CD4-positive, alpha-beta T cell treated with Interleukin-6 for 4 hours (primary cell): ENCODE results near the gene CRYL1.

ENCODE experiments used
- DNase-seq: peaks from one replicate; pipeline ENCODE4 v3.0.0-alpha.2; 2020; ENCODE audit warnings: mixed read lengths

Gene CRYL1

DNA sequence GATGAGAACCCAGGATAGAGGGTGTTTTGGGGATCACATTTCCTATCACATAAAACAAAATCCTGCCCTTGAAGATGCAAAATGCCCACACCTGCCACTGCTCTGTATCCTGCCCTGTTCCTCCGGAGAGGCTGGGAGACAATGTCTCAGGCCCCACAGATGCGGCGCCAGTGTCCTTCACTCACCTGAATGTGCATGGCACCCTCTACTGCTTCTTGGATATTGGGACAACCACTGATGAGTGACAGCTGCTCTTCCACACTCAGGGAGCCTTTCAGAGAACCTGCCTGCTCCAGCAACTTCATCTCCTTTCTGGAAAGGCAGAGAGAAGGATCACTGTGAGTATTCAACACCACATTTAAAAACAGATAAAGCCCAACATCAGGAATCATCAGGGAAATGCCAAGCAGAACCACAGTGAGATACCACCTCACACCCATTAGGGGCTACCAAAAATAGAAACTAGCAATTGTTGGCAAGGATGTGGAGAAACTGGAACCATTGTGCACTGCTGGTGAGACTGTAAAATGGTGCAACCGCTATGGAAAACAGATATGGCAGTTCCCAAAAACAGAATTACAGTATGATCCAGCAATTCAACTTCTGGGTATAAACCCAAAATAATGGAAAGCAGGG lies 36.4 kb downstream of the CRYL1 start:
- DNase-seq = peak; percentile 68

DNA sequence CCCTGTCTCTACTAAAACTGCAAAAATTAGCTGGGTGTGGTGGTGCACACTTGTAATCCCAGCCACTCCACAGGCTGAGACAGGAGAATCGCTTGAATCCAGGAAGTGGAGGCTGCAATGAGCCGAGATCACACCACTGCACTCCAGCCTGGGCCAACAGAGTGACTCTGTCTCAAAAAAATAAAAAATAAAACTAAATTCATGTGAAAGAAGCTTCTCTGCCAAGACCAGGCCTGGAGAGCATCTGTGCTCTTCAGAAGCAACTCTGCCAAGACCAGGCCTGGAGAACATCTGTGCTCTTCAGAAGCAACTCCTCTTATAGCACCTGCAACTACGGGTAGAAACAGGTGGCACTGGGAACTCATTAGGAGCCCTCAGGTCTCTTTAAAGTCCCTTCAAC lies 37.7 kb downstream of the CRYL1 start:
- no peak for DNase-seq

DNA sequence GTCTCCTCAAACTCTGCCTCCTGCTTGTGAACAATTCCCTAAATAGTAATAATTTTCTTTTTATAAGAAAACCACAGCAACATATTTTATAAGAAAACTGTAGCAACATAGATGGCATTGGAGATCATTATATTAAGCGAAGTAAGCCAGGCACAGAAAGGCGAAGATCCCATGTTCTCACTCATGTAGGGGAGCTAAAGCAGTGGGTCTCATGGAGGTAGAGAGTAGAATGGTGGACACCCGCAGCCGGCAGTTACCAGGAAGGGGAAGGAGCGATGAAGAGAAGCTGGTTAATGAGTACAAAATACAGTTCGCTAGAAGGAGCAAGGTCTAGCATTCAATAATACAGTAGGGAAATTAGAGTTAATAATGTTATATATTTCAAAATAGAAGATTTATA lies 42.9 kb downstream of the CRYL1 start:
- no peak for DNase-seq

- no peak for DNase-seq
Measured at GRCh38 chr13:20482275-20482761, 43.3 kb downstream of the CRYL1 start.

DNA sequence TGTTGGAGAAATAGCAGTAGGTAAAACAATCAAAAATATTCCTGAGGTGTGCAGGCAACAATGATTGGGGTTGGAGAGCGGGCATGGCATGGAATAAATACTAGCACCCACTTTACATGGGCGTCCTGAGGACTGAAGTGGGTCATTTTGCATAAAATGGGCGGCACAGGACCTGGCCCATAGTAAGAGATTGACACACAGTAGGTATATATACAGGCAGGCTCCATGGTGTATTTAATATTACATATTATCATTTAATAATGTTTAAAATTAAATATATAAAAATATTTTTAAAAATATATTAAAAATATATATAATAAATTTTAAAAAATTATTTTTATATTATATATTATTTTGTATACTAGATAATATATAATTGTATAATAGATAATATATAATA lies 48.3 kb downstream of the CRYL1 start:
- no peak for DNase-seq

GRCh38 chr13:20475927-20476691 lies 49.5 kb downstream of the CRYL1 start:
- DNase-seq = peak; percentile 78

DNA sequence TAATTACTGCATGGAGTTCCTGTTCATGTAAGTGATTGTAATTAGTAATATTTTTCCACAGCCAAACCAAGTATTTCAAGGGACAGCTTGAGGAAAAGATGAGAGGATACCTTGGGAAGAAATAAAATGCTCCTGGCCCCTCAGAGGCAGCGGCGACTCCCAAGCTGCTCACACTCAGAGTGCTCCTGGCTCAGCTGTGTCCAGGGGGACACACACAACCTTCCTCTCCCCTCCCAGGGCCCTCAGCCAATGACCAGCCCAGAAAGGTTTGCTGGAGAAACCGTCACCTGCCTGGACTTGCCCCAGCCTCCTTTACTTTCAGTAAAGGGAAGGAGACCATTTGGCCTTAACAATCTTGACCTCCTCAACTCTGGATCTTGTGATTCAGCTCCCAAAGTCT lies 51.1 kb downstream of the CRYL1 start:
- DNase-seq = no peak

GRCh38 chr13:20473888-20474287 lies 51.8 kb downstream of the CRYL1 start:
- no peak for DNase-seq

- DNase-seq = no peak
Measured at GRCh38 chr13:20473139-20473538, 52.5 kb downstream of the CRYL1 start.

DNA sequence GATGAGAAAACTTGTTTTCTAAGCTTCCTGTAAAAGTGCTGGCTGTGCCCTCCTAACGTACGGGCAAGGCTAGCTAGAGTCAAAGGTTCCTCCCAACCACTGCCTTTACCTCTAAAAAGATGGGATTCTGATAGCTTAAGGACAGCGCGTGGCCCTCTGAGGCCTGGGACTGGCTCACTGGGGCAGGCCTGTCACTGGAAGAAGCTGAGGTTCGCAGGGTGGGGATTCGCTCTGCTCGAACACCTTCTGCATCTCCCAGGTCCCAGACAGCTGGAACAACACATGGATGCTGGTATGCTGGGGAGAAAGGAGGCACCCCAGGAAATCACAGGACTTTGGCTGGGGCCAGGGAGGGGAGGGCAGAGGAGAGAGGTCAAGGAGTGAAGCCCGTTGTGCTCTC lies 53.1 kb downstream of the CRYL1 start:
- no peak for DNase-seq

DNA sequence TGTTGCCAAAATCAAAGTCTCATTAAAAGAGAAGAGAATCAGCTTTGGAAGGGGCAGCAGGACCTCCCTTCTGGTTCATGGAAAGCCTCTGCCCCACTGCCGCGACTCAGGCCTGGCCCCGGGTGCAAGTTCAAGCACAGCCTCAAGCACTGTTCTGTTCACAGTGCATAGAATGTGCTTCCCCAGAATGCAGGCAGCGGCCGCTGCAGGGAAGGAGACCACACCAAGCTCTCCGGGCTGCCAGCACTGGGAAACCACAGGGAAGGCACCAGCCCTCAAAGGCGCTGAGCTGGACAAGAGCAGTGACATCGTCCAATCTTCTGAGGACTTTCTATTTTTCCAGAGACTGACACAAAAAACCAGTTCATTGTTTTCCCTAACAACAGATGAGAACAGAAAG lies 55.5 kb downstream of the CRYL1 start:
- no peak for DNase-seq

GRCh38 chr13:20466371-20466770 lies 59.3 kb downstream of the CRYL1 start:
- DNase-seq = no peak

GRCh38 chr13:20465218-20465879 lies 60.3 kb downstream of the CRYL1 start:
- no peak for DNase-seq

DNA sequence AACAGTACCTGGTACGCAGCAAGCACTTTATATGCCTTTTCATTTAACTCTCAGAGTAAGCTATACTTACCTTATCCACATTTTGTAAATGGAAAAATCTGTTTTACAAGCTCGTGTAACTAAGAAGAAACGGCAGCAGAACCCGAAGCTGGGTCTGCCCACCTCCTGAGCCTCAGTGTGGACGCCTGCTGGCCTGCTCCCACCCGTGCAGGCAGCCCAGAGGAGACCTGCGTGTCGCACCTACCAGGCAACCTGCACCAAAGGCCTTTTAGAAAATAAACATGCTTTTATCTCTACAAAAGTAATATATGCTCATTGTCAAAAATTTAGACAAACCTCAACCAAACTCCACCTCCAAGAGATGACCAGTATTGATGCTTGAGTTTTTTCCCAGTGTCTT lies 62.7 kb downstream of the CRYL1 start:
- DNase-seq = no peak

DNA sequence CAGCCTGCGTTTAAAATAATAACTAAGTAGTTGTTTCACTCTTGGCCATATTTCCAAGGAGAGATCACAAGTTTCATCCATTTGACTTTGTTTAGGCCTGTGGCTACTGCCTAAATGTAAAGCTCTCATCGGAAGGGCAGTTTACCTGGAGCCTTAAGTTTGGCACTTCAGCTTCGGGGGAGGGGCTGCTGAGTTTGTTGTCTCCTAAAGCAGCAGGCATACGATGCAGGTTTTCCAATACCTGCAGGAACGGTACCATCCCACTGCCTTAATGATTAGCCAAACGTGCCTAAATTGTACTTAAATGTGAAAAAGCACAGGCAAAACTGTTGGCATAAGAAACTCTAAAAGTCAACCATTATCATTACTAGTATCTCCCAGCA lies 63.1 kb downstream of the CRYL1 start:
- no peak for DNase-seq

GRCh38 chr13:20461860-20462532 lies 63.7 kb downstream of the CRYL1 start:
- no peak for DNase-seq

GRCh38 chr13:20461481-20461859 lies 64.2 kb downstream of the CRYL1 start:
- no peak for DNase-seq

DNA sequence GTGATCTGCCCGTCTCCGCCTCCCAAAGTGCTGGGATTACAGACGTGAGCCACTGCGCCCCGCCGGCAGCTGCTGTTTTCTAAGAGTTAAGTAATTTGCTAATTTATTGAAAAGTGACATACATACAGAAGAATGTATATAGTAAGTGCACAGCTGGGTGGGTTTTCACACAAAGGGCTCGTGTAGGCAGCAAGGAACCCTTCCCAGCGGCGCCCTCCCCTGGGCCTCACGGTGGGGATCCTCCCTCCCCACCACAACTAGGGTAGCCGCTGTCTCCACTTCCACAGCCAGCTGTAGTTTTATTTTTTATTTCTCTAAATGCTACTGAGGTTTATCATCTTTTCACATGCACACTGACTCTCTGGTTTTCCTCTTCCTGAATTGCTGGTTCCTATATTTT lies 64.9 kb downstream of the CRYL1 start:
- no peak for DNase-seq

DNA sequence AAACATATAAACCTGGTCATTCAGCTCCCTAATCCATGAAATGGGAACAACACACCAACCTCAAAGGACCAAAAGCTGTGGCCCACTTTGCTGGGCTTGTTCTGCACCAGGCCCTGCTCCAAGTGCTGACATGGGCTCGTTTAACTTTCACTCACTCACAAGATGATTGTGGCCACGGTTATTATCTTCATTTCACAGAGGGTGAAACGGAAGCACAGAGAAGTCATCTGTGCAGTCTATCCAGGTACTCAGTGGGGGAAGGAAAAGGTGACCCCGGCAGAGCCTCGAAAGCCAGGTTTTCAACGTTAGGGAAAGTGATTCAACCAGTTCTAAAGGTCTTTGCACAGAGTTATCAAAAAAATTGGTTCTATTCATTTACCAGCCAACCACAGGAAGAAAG lies 68.0 kb downstream of the CRYL1 start:
- no peak for DNase-seq

DNA sequence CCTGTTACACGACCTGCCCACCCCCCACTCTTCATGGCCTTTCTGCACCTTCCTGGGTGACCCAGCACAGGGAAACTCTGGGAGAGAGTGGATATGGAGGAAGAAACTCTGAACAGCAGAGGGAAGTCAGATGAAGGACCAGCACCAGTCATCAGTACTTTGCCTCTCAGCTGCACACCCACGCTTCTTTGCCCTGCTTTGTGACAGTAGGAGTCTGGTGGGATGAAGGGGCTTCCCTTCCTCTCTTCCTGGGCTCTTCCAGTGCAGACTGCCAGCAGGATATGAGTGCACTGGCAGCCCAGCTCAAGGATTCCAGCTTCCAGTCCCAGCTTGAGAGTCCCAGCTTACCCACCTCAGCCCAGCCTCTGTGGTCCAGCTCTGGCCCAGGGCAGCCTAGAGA lies 68.9 kb downstream of the CRYL1 start:
- DNase-seq = no peak

DNA sequence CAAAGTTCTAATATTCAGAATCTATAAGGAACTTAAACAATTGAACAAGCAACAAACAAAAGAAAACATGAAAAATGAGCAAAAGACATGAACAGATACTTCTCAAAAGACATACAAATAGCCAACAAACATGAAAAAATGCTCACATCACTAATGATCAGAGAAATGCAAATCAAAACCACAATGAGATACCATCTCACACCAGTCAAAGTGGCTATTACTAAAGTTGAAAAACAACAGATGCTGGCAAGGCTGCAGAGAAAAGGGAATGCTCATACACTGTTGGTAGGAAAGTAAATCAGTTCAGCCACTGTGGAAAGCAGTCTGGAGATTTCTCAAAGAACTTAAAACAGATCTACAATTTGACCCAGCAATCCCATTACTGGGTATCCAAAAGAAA lies 74.3 kb downstream of the CRYL1 start:
- DNase-seq = no peak

GRCh38 chr13:20448470-20448869 lies 77.2 kb downstream of the CRYL1 start:
- no peak for DNase-seq

GRCh38 chr13:20446900-20447299 lies 78.8 kb downstream of the CRYL1 start:
- DNase-seq = no peak

DNA sequence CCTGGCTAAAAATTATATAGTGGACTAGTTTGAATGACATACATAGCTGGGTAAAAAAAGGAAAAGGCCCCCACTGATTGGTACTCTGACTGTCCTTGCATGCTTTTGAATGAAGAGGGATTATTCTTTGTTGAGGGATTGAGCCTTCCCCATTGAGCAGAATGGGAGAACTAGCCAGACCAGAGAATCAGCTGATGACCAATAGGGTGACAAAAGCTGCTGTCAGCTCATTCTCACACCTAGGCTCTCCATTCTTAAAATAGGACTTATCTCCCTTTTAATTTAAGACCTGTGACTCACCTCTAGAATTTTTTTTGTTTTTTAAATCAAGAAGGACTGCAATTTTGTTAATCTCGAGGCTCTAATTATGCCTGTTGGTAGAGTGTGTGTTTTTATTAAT lies 79.3 kb downstream of the CRYL1 start:
- DNase-seq = no peak
